ENCODE measurements around the gene RPUSD4. TPM values are rescaled to one million over a fixed set of nuclear protein-coding genes. Genes with fewer than 3 reads are reported as not detected.

Gene RPUSD4
- total RNA-seq, 1 experiment from 2014 or later, result 42.9 TPM

DNA sequence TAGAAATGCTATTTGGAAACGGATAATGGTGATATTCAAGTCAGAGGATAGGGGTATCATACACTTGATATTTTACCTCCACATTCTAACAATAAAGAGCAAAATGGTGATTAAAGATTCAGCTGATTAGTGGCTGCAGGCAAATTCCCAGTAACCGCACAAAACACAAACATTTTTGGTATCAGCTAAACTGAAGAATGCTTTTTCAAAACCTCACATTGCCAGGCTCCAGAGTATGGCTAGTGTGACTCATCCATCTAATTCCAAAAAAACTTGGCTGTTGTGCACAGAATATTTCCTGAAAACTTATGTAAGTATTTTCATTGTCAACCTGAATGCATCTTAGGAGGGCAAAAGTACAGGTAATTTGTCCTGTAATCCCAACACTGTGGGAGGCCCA is 46.3 kb upstream of the RPUSD4 start:
- H2BK12ac ChIP-seq (ENCODE audit: insufficient read length, low read depth, low read length), result no peak overlapping the region
- H4K8ac ChIP-seq (replicated peaks; ENCODE audit: insufficient read length, low read depth, low read length), result no peak overlapping the region
- no peak overlapping the region for H3K4ac ChIP-seq (ENCODE audit: low read depth, low read length)
- H2BK120ac ChIP-seq (ENCODE audit: low read depth, low read length, poor library complexity, severe bottlenecking), result no peak overlapping the region
- no peak overlapping the region for H2BK15ac ChIP-seq (ENCODE audit: low read depth, low read length)
- H4K91ac ChIP-seq (ENCODE audit: insufficient read length, low read depth, low read length), result no peak overlapping the region
- H3K14ac ChIP-seq (ENCODE audit: insufficient read depth, low read length), result no peak overlapping the region
- no peak overlapping the region for H3K23ac ChIP-seq (ENCODE audit: insufficient read length, low read depth, low read length)
- no peak overlapping the region for H2AFZ ChIP-seq (ENCODE audit: low read length)
- Mint-ChIP-seq H3K9me3 (no peaks in the 10 kb centered on the region), H3K4me3 (no peak overlapping the region), H3K4me1 (no peaks in the 10 kb centered on the region), H3K36me3 (ENCODE audit: insufficient read depth in 1 of 3, low read depth in 3 of 3) (peaks cover 7 to 59% (median 42%) of the 10 kb centered on the region in 3 experiments; a peak in 5 of 7 replicates), H3K27me3 (ENCODE audit: low read depth) (no peaks in the 10 kb centered on the region), H3K27ac (no peak overlapping the region)
- no peak overlapping the region for H3K18ac ChIP-seq (ENCODE audit: insufficient read length, low read depth, low read length)
- H3K27ac ChIP-seq (ENCODE audit: insufficient read length, low read depth, low read length), result no peak overlapping the region
- no peaks in the 10 kb centered on the region for H3K9me3 ChIP-seq (ENCODE audit: control insufficient read depth, low read depth, low read length)
- H3K27me3 ChIP-seq (ENCODE audit: insufficient read depth, low read length), result no peaks in the 10 kb centered on the region
- no peaks in the 10 kb centered on the region for H3K79me1 ChIP-seq (ENCODE audit: insufficient read depth, low read depth, low read length, poor library complexity, severe bottlenecking)
- H3K56ac ChIP-seq (ENCODE audit: insufficient read length, low read depth, low read length), result no peak overlapping the region
- H3K79me2 ChIP-seq (ENCODE audit: insufficient read depth, low read length), result no peaks in the 10 kb centered on the region
- TF ChIP-seq, protein P1, sequence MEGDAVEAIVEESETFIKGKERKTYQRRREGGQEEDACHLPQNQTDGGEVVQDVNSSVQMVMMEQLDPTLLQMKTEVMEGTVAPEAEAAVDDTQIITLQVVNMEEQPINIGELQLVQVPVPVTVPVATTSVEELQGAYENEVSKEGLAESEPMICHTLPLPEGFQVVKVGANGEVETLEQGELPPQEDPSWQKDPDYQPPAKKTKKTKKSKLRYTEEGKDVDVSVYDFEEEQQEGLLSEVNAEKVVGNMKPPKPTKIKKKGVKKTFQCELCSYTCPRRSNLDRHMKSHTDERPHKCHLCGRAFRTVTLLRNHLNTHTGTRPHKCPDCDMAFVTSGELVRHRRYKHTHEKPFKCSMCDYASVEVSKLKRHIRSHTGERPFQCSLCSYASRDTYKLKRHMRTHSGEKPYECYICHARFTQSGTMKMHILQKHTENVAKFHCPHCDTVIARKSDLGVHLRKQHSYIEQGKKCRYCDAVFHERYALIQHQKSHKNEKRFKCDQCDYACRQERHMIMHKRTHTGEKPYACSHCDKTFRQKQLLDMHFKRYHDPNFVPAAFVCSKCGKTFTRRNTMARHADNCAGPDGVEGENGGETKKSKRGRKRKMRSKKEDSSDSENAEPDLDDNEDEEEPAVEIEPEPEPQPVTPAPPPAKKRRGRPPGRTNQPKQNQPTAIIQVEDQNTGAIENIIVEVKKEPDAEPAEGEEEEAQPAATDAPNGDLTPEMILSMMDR (conservative IDR thresholded peaks at IDR 0.05), result no peak
- no CpG with 5 or more reads among the region's 2 CpGs for WGBS (ENCODE audit: extremely low coverage, insufficient read length, low lambda C conversion rate)
- H3K4me2 ChIP-seq (ENCODE audit: insufficient read depth, insufficient read length, low read length), result no peak overlapping the region
- H3K9ac ChIP-seq (ENCODE audit: extremely low read depth, insufficient read length, low read length), result no peak overlapping the region
- no peak overlapping the region for H2AK5ac ChIP-seq (ENCODE audit: insufficient read length, low read length)
- H4K5ac ChIP-seq (ENCODE audit: insufficient read length, low read depth, low read length), result no peak overlapping the region
- H2BK5ac ChIP-seq (ENCODE audit: insufficient read length, low read length), result no peak overlapping the region
- H2BK20ac ChIP-seq (ENCODE audit: low read depth, low read length, poor library complexity, severe bottlenecking), result no peak overlapping the region
- no peak for DNase-seq
- H3K4me1 ChIP-seq (ENCODE audit: insufficient read depth, low read length), result no peaks in the 10 kb centered on the region
- no peaks in the 10 kb centered on the region for H3K23me2 ChIP-seq (ENCODE audit: insufficient read length, low read depth, low read length, poor library complexity, severe bottlenecking)
- no peak overlapping the region for H3T11ph ChIP-seq (ENCODE audit: low read length)
- no peaks in the 10 kb centered on the region for H4K20me1 ChIP-seq (ENCODE audit: control insufficient read depth, insufficient read depth, insufficient read length)
